ENCODE data around the gene PSMD7.

DNA sequence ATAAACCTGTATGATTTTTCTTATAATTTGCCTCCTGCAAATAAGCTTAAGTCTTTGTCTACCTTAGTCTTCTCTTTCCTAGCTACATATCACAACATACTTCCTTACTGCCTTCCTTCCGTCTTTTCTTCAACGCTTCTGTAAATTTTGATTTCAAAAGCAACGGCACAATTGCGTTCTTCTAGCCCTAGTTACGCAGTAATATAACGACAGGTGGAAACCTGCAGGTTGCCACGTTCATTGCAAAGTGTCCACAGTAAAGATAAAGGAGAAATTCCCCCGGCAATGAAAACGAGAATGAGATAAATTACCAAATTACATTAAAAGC lies 546 bp upstream of the PSMD7 start:
- TF ChIP-seq CTCF (IDR thresholded peaks at IDR 0.05) = no peak
- no peak for TF ChIP-seq EZH2phosphoT487 (IDR thresholded peaks at IDR 0.05)
- no peak for TF ChIP-seq EZH2 (IDR thresholded peaks at IDR 0.05)
